Parathyroid adenoma (tissue), 2 donors: ENCODE measurements around the gene PDK4.

Experiments
- H2AFZ ChIP-seq: fragments of 300-600 bp; sonication (generic); one replicate; pipeline ENCODE4 v1.7.0; 2017; ENCODE audit warnings: antibody characterized with exemption, mild to moderate bottlenecking
- H3K27ac ChIP-seq: fragments of 300-600 bp; sonication (generic); one replicate; pipeline ENCODE4 v1.7.0; 2017
- H3K27me3 ChIP-seq: fragments of 300-600 bp; sonication (generic); one replicate; pipeline ENCODE4 v1.7.0; 2017; ENCODE audit warnings: low read length; ENCODE audit not compliant: control insufficient read depth, insufficient read depth
- H3K36me3 ChIP-seq: fragments of 300-600 bp; sonication (generic); one replicate; pipeline ENCODE4 v1.7.0; 2017; ENCODE audit warnings: low read length; ENCODE audit not compliant: control insufficient read depth, insufficient read depth
- H3K4me1 ChIP-seq: fragments of 300-600 bp; sonication (generic); one replicate; pipeline ENCODE4 v1.7.0; 2017; ENCODE audit warnings: control low read depth
- H3K4me2 ChIP-seq: fragments of 300-600 bp; sonication (generic); one replicate; pipeline ENCODE4 v1.7.0; 2017; ENCODE audit warnings: low read length
- H3K4me3 ChIP-seq: fragments of 300-600 bp; sonication (generic); one replicate; pipeline ENCODE4 v1.7.0; 2017; ENCODE audit warnings: low read depth, low read length
- H3K79me2 ChIP-seq: fragments of 300-600 bp; sonication (generic); one replicate; pipeline ENCODE4 v1.7.0; 2017; ENCODE audit warnings: control low read depth
- H3K9ac ChIP-seq: fragments of 300-600 bp; sonication (generic); one replicate; pipeline ENCODE4 v1.7.0; 2017; ENCODE audit warnings: mild to moderate bottlenecking
- H3K9me3 ChIP-seq: fragments of 300-600 bp; sonication (generic); one replicate; pipeline ENCODE4 v1.7.0; 2017; ENCODE audit warnings: low read length; ENCODE audit not compliant: control insufficient read depth
- TF ChIP-seq, protein P1 (sequence below): fragments of 300-600 bp; sonication (generic); IDR thresholded peaks from one replicate; pipeline ENCODE4 v1.7.0; 2017; ENCODE audit warnings: antibody characterized with exemption, mild to moderate bottlenecking
- donor health status: primary hyperparathyroidism.

PDK4 gene

GRCh38 chr7:95544171-95544570 lies 52.1 kb downstream of the PDK4 start:
- Histone ChIP-seq H3K4me2 (no peak overlapping the region), H3K4me1 (peaks cover 19% of the 10 kb centered on the region), H3K27me3 (no peaks in the 10 kb centered on the region), H3K9me3 (no peaks in the 10 kb centered on the region), H3K4me3 (no peak overlapping the region), H3K27ac (no peak overlapping the region), H3K79me2 (no peaks in the 10 kb centered on the region), H2AFZ (no peak overlapping the region), H3K9ac (no peak overlapping the region), H3K36me3 (no peaks in the 10 kb centered on the region)
- TF ChIP-seq, protein P1, sequence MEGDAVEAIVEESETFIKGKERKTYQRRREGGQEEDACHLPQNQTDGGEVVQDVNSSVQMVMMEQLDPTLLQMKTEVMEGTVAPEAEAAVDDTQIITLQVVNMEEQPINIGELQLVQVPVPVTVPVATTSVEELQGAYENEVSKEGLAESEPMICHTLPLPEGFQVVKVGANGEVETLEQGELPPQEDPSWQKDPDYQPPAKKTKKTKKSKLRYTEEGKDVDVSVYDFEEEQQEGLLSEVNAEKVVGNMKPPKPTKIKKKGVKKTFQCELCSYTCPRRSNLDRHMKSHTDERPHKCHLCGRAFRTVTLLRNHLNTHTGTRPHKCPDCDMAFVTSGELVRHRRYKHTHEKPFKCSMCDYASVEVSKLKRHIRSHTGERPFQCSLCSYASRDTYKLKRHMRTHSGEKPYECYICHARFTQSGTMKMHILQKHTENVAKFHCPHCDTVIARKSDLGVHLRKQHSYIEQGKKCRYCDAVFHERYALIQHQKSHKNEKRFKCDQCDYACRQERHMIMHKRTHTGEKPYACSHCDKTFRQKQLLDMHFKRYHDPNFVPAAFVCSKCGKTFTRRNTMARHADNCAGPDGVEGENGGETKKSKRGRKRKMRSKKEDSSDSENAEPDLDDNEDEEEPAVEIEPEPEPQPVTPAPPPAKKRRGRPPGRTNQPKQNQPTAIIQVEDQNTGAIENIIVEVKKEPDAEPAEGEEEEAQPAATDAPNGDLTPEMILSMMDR = no peak

- no peak overlapping the region for H3K27ac ChIP-seq
- no peak overlapping the region for H3K9ac ChIP-seq
- no peaks in the 10 kb centered on the region for H3K36me3 ChIP-seq
- H3K4me1 ChIP-seq = peaks cover 19% of the 10 kb centered on the region
- no peak overlapping the region for H2AFZ ChIP-seq
- TF ChIP-seq, protein P1 = no peak
- no peak overlapping the region for H3K4me3 ChIP-seq
- H3K27me3 ChIP-seq = no peaks in the 10 kb centered on the region
- H3K4me2 ChIP-seq = no peak overlapping the region
- H3K9me3 ChIP-seq = no peaks in the 10 kb centered on the region
- H3K79me2 ChIP-seq = no peaks in the 10 kb centered on the region
These were observed 53.0 kb downstream of the PDK4 start for GRCh38 chr7:95543312-95543711.

- no peak overlapping the region for H3K27ac ChIP-seq
- H3K36me3 ChIP-seq = no peaks in the 10 kb centered on the region
- TF ChIP-seq, protein P1 = no peak
- H3K9me3 ChIP-seq = no peaks in the 10 kb centered on the region
- no peak overlapping the region for H2AFZ ChIP-seq
- H3K4me2 ChIP-seq = no peak overlapping the region
- no peaks in the 10 kb centered on the region for H3K79me2 ChIP-seq
- no peaks in the 10 kb centered on the region for H3K27me3 ChIP-seq
- H3K4me3 ChIP-seq = no peak overlapping the region
- peaks cover 1% of the 10 kb centered on the region for H3K4me1 ChIP-seq
- no peak overlapping the region for H3K9ac ChIP-seq
These were observed 56.0 kb downstream of the PDK4 start for GRCh38 chr7:95540366-95540765.

- H3K4me3 ChIP-seq = no peak overlapping the region
- H3K36me3 ChIP-seq = no peaks in the 10 kb centered on the region
- no peaks in the 10 kb centered on the region for H3K79me2 ChIP-seq
- TF ChIP-seq, protein P1 = no peak
- H3K9me3 ChIP-seq = no peaks in the 10 kb centered on the region
- H3K9ac ChIP-seq = no peak overlapping the region
- H2AFZ ChIP-seq = no peak overlapping the region
- H3K27ac ChIP-seq = no peak overlapping the region
- H3K4me1 ChIP-seq = no peaks in the 10 kb centered on the region
- no peak overlapping the region for H3K4me2 ChIP-seq
- no peaks in the 10 kb centered on the region for H3K27me3 ChIP-seq
These were observed 56.9 kb downstream of the PDK4 start for GRCh38 chr7:95539426-95539825.

GRCh38 chr7:95537468-95537867 lies 58.8 kb downstream of the PDK4 start:
- Histone ChIP-seq H3K27ac (no peak overlapping the region), H3K4me2 (no peak overlapping the region), H3K9ac (no peak overlapping the region), H3K4me3 (no peak overlapping the region), H2AFZ (no peak overlapping the region), H3K79me2 (no peaks in the 10 kb centered on the region), H3K4me1 (no peaks in the 10 kb centered on the region), H3K9me3 (no peaks in the 10 kb centered on the region), H3K36me3 (no peaks in the 10 kb centered on the region), H3K27me3 (no peaks in the 10 kb centered on the region)
- TF ChIP-seq, protein P1 = no peak
